T-cell (primary cell): Measurements from ENCODE around the gene KCNK1. TPM values are rescaled to one million over a fixed set of nuclear protein-coding genes. Genes with fewer than 3 reads are reported as not detected.

Source experiments
- ATAC-seq, 4 experiments: fragments of 200-7000 bp in 3 of 4; fragments of 150-1000 bp in 1 of 4; cut with Tn5 transposase; replicated peaks in 1 of 4; 1 replicate in 3 of 4; 2 replicates in 1 of 4; pipeline ENCODE4 v1.10.0; 2021; ENCODE audit warnings: moderate library complexity in 3 of 4, mild to moderate bottlenecking in 2 of 4, moderate number of reproducible peaks in 1 of 4
- CTCF ChIA-PET, 2 donors: fragments of 300-600 bp; sonication (Branson Sonifier 250); formaldehyde crosslinking; loops; one replicate each; lab custom pipeline; 2022; ENCODE audit warnings: antibody characterized with exemption in 2 of 2; lab: Charles Lee
- POLR2A ChIA-PET, 2 donors: fragments of 300-600 bp; sonication (Branson Sonifier 250); formaldehyde crosslinking; loops; one replicate each; lab custom pipeline; 2022; ENCODE audit warnings: antibody characterized with exemption in 2 of 2; lab: Charles Lee
- DNase-seq, 35 experiments: peaks; one replicate each; pipeline versions ENCODE4 v3.0.0 to v3.0.0-alpha.2; 2013 to 2023
- H3K27ac ChIP-seq: one replicate; pipeline ENCODE4 v1.5.1; 2013; ENCODE audit warnings: low read length
- H3K27me3 ChIP-seq, 2 experiments: replicated peaks in 1 of 2; 1 replicate in 1 of 2; 2 replicates in 1 of 2; pipeline versions ENCODE4 v1.6.1 to v1.7.0; 2013; ENCODE audit warnings: low read length in 1 of 2, mixed read lengths in 1 of 2; ENCODE audit not compliant: control insufficient read depth in 2 of 2, insufficient read depth in 2 of 2; ENCODE audit errors: extremely low read depth in 1 of 2
- H3K36me3 ChIP-seq, 2 donors: 1 replicate in 1 of 2; 2 replicates in 1 of 2; pipeline versions ENCODE4 v1.6.1 to v1.7.0; 2013; ENCODE audit warnings: low read length in 1 of 2; ENCODE audit not compliant: control insufficient read depth in 2 of 2, insufficient read depth in 1 of 2; ENCODE audit errors: extremely low read depth in 1 of 2
- H3K4me1 ChIP-seq, 2 experiments: 1 replicate in 1 of 2; 2 replicates in 1 of 2; pipeline versions ENCODE4 v1.6.1 to v1.7.0; 2013; ENCODE audit warnings: low read length in 2 of 2, mixed read lengths in 1 of 2; ENCODE audit not compliant: insufficient read depth in 2 of 2, control insufficient read depth in 1 of 2; ENCODE audit errors: extremely low read depth in 1 of 2
- H3K4me3 ChIP-seq, 2 donors: 1 replicate in 1 of 2; 2 replicates in 1 of 2; pipeline versions ENCODE4 v1.5.1 to v1.7.0; 2013; ENCODE audit warnings: mild to moderate bottlenecking in 2 of 2, low read length in 1 of 2, moderate library complexity in 1 of 2; ENCODE audit not compliant: control insufficient read depth in 1 of 2; ENCODE audit errors: extremely low read depth in 1 of 2
- H3K9me3 ChIP-seq: 2 replicates; pipeline ENCODE4 v1.7.0; 2013
- H3K27ac Mint-ChIP-seq, 2 donors: one replicate each; pipeline ENCODE4 v1.8.0; 2020 to 2021; ENCODE audit warnings: mild to moderate bottlenecking in 2 of 2, mixed read lengths in 2 of 2
- H3K27me3 Mint-ChIP-seq, 2 donors: one replicate each; pipeline ENCODE4 v1.8.0; 2021 to 2022; ENCODE audit warnings: mixed read lengths in 2 of 2
- H3K36me3 Mint-ChIP-seq: one replicate; pipeline ENCODE4 v1.8.0; 2021; ENCODE audit warnings: mixed read lengths
- H3K4me1 Mint-ChIP-seq, 3 donors: one replicate each; pipeline ENCODE4 v1.8.0; 2020 to 2022; ENCODE audit warnings: mixed read lengths in 3 of 3, mild to moderate bottlenecking in 1 of 3
- H3K4me3 Mint-ChIP-seq, 3 donors: one replicate each; pipeline ENCODE4 v1.8.0; 2020 to 2022; ENCODE audit warnings: mild to moderate bottlenecking in 3 of 3, mixed read lengths in 3 of 3, moderate library complexity in 3 of 3
- H3K9me3 Mint-ChIP-seq, 3 donors: one replicate each; pipeline ENCODE4 v1.8.0; 2020 to 2022; ENCODE audit warnings: mixed read lengths in 3 of 3
- WGBS: methylation state at CpG from one replicate; pipeline ENCODE4 v1.1.5; 2013; ENCODE audit warnings: missing lambda C conversion rate; ENCODE audit not compliant: insufficient coverage; 5-methylcytosine and 5-hydroxymethylcytosine counted together
- total RNA-seq, 35 experiments: library from RNA in 6 of 35; stranded (reverse) in 6 of 35; fragments of 120-200 nt in 1 of 35; gene quantifications; one replicate each; pipeline versions ENCODE4 v1.2.1 to v1.2.4 and lab custom pipeline; 2013 to 2026

KCNK1 gene
- total RNA-seq, 5 donors from 2014 or later (not counting 1 experiment from before 2014, with no cell fraction given): 0.26 to 0.76 (median 0.36) TPM; not detected in 2

GRCh38 chr1:233572896-233573295 is 41.0 kb upstream of the KCNK1 start:
- POLR2A ChIA-PET: no interaction called here
- WGBS: 86% methylated on average over 3 of the region's 4 CpGs

GRCh38 chr1:233575450-233575849 is 38.5 kb upstream of the KCNK1 start:
- no peak for ATAC-seq
- Mint-ChIP-seq H3K36me3 (no peaks in the 10 kb centered on the region), H3K27me3 (peaks cover 13 to 27% of the 10 kb centered on the region in 2 donors), H3K4me3 (no peak overlapping the region), H3K9me3 (peaks cover 0 to 5% (median 4%) of the 10 kb centered on the region in 3 donors), H3K27ac (no peak overlapping the region), H3K4me1 (no peaks in the 10 kb centered on the region)
- WGBS: 78% methylated on average over 3 of the region's 5 CpGs
- Histone ChIP-seq H3K9me3 (no peaks in the 10 kb centered on the region), H3K27me3 (peaks cover 0 to 4% of the 10 kb centered on the region in 2 experiments), H3K27ac (no peak overlapping the region), H3K4me1 (no peaks in the 10 kb centered on the region), H3K36me3 (no peaks in the 10 kb centered on the region), H3K4me3 (no peak overlapping the region)
- no peak for DNase-seq
- ChIA-PET CTCF (no interaction called here), POLR2A (no interaction called here)

More at GRCh38 chr1:233572896-233573295, 41.0 kb upstream of the KCNK1 start:
- DNase-seq (no peak), ATAC-seq (no peak)
- no peaks in the 10 kb centered on the region for H3K36me3 Mint-ChIP-seq
- Histone ChIP-seq H3K27me3 (no peaks in the 10 kb centered on the region), H3K4me1 (no peaks in the 10 kb centered on the region), H3K36me3 (no peaks in the 10 kb centered on the region), H3K27ac (no peak overlapping the region), H3K4me3 (no peak overlapping the region), H3K9me3 (no peaks in the 10 kb centered on the region)
- no peak overlapping the region for H3K27ac Mint-ChIP-seq
- CTCF ChIA-PET: no interaction called here
- no peak overlapping the region for H3K4me3 Mint-ChIP-seq
- peaks cover 0 to 4% (median 0%) of the 10 kb centered on the region in 3 donors for H3K9me3 Mint-ChIP-seq
- H3K27me3 Mint-ChIP-seq: peaks cover 7 to 17% of the 10 kb centered on the region in 2 donors
- H3K4me1 Mint-ChIP-seq: no peaks in the 10 kb centered on the region

DNA sequence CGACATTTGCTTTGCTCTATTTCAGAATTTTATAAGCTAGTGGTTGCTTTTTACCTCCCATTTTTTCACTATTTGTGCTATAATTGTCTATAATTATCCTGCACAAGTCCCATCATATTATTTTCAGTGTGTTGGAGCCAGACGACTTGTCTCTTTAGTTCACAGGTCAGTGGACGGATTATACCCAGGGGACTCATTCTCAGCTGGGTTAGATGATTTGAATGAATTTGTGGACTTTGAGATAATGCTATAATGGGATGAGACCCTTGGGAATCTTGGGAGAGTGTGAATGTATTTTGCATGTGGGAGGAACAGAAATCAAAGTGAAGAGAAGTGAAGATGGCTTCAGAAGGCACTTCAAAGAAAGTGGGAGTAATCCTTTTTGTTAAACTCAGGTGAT is 31.5 kb upstream of the KCNK1 start:
- no peak for ATAC-seq
- POLR2A ChIA-PET: no interaction called here
- CTCF ChIA-PET: no interaction called here

GRCh38 chr1:233584376-233584775 is 29.5 kb upstream of the KCNK1 start:
- peaks cover 0 to 2% (median 0%) of the 10 kb centered on the region in 3 donors for H3K9me3 Mint-ChIP-seq
- WGBS: 76% methylated on average over 4 of the region's 4 CpGs

More for the DNA sequence above, 31.5 kb upstream of the KCNK1 start:
- Mint-ChIP-seq H3K27me3 (peaks cover 17 to 23% of the 10 kb centered on the region in 2 donors), H3K36me3 (no peaks in the 10 kb centered on the region), H3K27ac (no peak overlapping the region), H3K9me3 (peaks cover 0 to 5% (median 0%) of the 10 kb centered on the region in 3 donors), H3K4me1 (no peaks in the 10 kb centered on the region), H3K4me3 (no peak overlapping the region)
- peaks cover 0 to 12% of the 10 kb centered on the region in 2 experiments for H3K27me3 ChIP-seq
- no peaks in the 10 kb centered on the region for H3K4me1 ChIP-seq
- WGBS: 100% methylated on average over 1 of the region's 3 CpGs
- no peaks in the 10 kb centered on the region for H3K9me3 ChIP-seq
- no peak overlapping the region for H3K4me3 ChIP-seq
- H3K36me3 ChIP-seq: no peaks in the 10 kb centered on the region
- DNase-seq: no peak
- H3K27ac ChIP-seq: no peak overlapping the region

GRCh38 chr1:233584931-233585330 is 29.0 kb upstream of the KCNK1 start:
- Histone ChIP-seq H3K27me3 (peaks cover 3 to 15% of the 10 kb centered on the region in 2 experiments), H3K9me3 (no peaks in the 10 kb centered on the region), H3K36me3 (no peaks in the 10 kb centered on the region), H3K4me3 (no peak overlapping the region), H3K4me1 (no peaks in the 10 kb centered on the region), H3K27ac (no peak overlapping the region)
- no peak for ATAC-seq
- POLR2A ChIA-PET: no interaction called here
- Mint-ChIP-seq H3K9me3 (no peaks in the 10 kb centered on the region), H3K4me1 (no peaks in the 10 kb centered on the region), H3K27me3 (peaks cover 13 to 20% of the 10 kb centered on the region in 2 donors), H3K27ac (no peak overlapping the region), H3K4me3 (no peak overlapping the region), H3K36me3 (no peaks in the 10 kb centered on the region)
- CTCF ChIA-PET: no interaction called here
- no peak for DNase-seq

More at GRCh38 chr1:233584376-233584775, 29.5 kb upstream of the KCNK1 start:
- ATAC-seq: no peak
- no peak overlapping the region for H3K4me3 ChIP-seq
- Mint-ChIP-seq H3K27ac (no peak overlapping the region), H3K4me1 (no peaks in the 10 kb centered on the region), H3K4me3 (no peak overlapping the region), H3K36me3 (no peaks in the 10 kb centered on the region), H3K27me3 (peaks cover 16 to 24% of the 10 kb centered on the region in 2 donors)
- H3K27ac ChIP-seq: no peak overlapping the region
- H3K27me3 ChIP-seq: peaks cover 3 to 15% of the 10 kb centered on the region in 2 experiments
- no peaks in the 10 kb centered on the region for H3K4me1 ChIP-seq
- ChIA-PET CTCF (no interaction called here), POLR2A (no interaction called here)
- DNase-seq: no peak
- no peaks in the 10 kb centered on the region for H3K9me3 ChIP-seq
- H3K36me3 ChIP-seq: no peaks in the 10 kb centered on the region

- Histone ChIP-seq H3K4me3 (no peak overlapping the region), H3K36me3 (no peaks in the 10 kb centered on the region), H3K27ac (no peak overlapping the region), H3K9me3 (no peaks in the 10 kb centered on the region), H3K4me1 (no peaks in the 10 kb centered on the region), H3K27me3 (peaks cover 3 to 15% of the 10 kb centered on the region in 2 experiments)
- H3K9me3 Mint-ChIP-seq: no peaks in the 10 kb centered on the region
- peaks cover 6 to 10% of the 10 kb centered on the region in 2 donors for H3K27me3 Mint-ChIP-seq
- DNase-seq: no peak
- H3K27ac Mint-ChIP-seq: no peak overlapping the region
- ATAC-seq: no peak
- no peaks in the 10 kb centered on the region for H3K36me3 Mint-ChIP-seq
- no peaks in the 10 kb centered on the region for H3K4me1 Mint-ChIP-seq
- WGBS: no CpG with 5 or more reads among the region's 2 CpGs
- H3K4me3 Mint-ChIP-seq: no peak overlapping the region
- POLR2A ChIA-PET: no interaction called here
- CTCF ChIA-PET: no interaction called here
Observed at GRCh38 chr1:233586301-233586700, 27.6 kb upstream of the KCNK1 start.

DNA sequence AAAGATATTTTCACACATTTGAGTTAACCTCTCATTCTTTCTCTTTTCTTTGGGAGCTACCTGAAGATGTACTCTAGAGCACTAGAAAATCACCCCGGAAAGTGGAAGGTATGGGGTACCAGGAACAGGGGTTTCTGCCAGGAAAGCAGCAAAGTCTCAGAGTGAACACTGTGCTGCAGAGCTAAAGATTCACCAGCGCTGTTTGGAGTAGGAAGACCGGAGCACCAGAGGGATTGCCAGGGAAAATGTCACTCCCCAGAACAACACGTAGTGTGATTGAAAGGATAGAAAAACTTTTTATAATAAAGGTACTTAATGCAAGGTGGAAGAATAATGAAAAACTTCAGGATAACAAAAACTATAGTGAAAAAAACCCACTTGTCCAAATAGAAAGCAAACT is 26.7 kb upstream of the KCNK1 start:
- Histone ChIP-seq H3K4me3 (no peak overlapping the region), H3K27ac (no peak overlapping the region), H3K36me3 (no peaks in the 10 kb centered on the region), H3K4me1 (no peaks in the 10 kb centered on the region), H3K9me3 (no peaks in the 10 kb centered on the region), H3K27me3 (peaks cover 3 to 15% of the 10 kb centered on the region in 2 experiments)
- POLR2A ChIA-PET: no interaction called here
- ATAC-seq (no peak), DNase-seq (no peak)
- no peak overlapping the region for H3K27ac Mint-ChIP-seq
- no peaks in the 10 kb centered on the region for H3K36me3 Mint-ChIP-seq
- CTCF ChIA-PET: no interaction called here
- no peak overlapping the region for H3K4me3 Mint-ChIP-seq
- H3K9me3 Mint-ChIP-seq: no peaks in the 10 kb centered on the region
- H3K4me1 Mint-ChIP-seq: no peaks in the 10 kb centered on the region
- H3K27me3 Mint-ChIP-seq: peaks cover 6 to 10% of the 10 kb centered on the region in 2 donors
- WGBS: no CpG with 5 or more reads among the region's 4 CpGs
